ENCODE measurements around the gene CDC5L. TPM values are rescaled to one million over a fixed set of nuclear protein-coding genes. Genes with fewer than 3 reads are reported as not detected.

The CDC5L gene
- polyA plus RNA-seq, 3 donors, result 4.9 to 10.2 (median 7.4) TPM

GRCh38 chr6:44397424-44398164 is 10.1 kb downstream of the CDC5L start:
- no peak overlapping the region for H3K9ac ChIP-seq (ENCODE audit: insufficient read depth, low read length, poor library complexity, severe bottlenecking)
- peaks cover 0 to 3% (median 0%) of the 10 kb centered on the region in 7 donors for H3K9me3 Mint-ChIP-seq
- no peak for TF ChIP-seq CTCF (IDR thresholded peaks at IDR 0.05)
- H3K4me1 Mint-ChIP-seq, result no peaks in the 10 kb centered on the region
- no peaks in the 10 kb centered on the region for H3K27me3 Mint-ChIP-seq (ENCODE audit: low read depth in 3 of 3)
- DNase-seq, result no peak
- no peak overlapping the region for H2AFZ ChIP-seq (ENCODE audit: insufficient read depth, low read depth, low read length, poor library complexity, severe bottlenecking)
- H3K9me3 ChIP-seq (replicated peaks in 1 of 2; ENCODE audit: control insufficient read depth in 1 of 2, insufficient read depth in 1 of 2, low read length in 2 of 2), result no peaks in the 10 kb centered on the region
- peaks cover 47% of the 10 kb centered on the region for H3K79me2 ChIP-seq (ENCODE audit: insufficient read depth, low read length)
- peaks cover 76 to 85% of the 10 kb centered on the region in 2 donors for H3K36me3 Mint-ChIP-seq
- H3K4me2 ChIP-seq (replicated peaks; ENCODE audit: extremely low read depth, low read length, poor library complexity, severe bottlenecking), result no peak overlapping the region
- no peak overlapping the region for H3K4me3 ChIP-seq (replicated peaks in 1 of 3; ENCODE audit: low read depth in 2 of 3, low read length in 3 of 3)
- peaks cover 86 to 89% of the 10 kb centered on the region in 2 donors for H3K36me3 ChIP-seq (replicated peaks in 1 of 2; ENCODE audit: control insufficient read depth in 1 of 2, insufficient read depth in 2 of 2, low read length in 2 of 2)
- WGBS (ENCODE audit: insufficient coverage), result 100% methylated on average over 1 of the region's 1 CpG
- no peaks in the 10 kb centered on the region for H3K27me3 ChIP-seq (ENCODE audit: control insufficient read depth in 2 of 2, insufficient read depth in 2 of 2, low read length in 2 of 2)
- intact Hi-C loops (cut with micrococcal nuclease), result no loop called here
- no peaks in the 10 kb centered on the region for H3K4me1 ChIP-seq (ENCODE audit: control insufficient read depth in 1 of 2, insufficient read depth in 2 of 2, low read length in 2 of 2)
- peaks cover 88% of the 10 kb centered on the region for H4K20me1 ChIP-seq (ENCODE audit: insufficient read depth, low read length)
- no peak overlapping the region for H3K4me3 Mint-ChIP-seq
- peak overlapping the region in 1 of 7 donors; percentile 37 for H3K27ac Mint-ChIP-seq
- H3K27ac ChIP-seq (ENCODE audit: low read depth in 1 of 2, low read length in 2 of 2), result no peak overlapping the region

DNA sequence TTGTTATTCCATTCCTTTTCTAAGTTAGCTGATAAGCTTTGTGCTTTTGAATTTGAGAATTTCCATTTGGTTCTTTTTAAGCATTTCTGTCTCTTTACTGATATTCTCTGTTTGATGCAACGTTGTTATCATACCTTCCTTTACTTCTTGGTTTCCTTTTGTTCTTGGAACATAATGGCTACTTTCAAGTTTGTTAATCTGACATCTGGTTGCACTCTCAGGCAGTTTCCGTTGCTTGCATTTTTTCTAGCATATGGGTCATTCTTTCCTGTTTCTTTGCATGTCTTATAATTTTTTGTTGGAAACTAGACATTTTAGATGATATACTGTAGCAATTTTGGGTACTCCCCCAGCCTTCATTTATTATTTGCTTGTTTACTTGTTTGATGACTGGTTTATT is 12.5 kb downstream of the CDC5L start:
- Histone ChIP-seq H3K4me2 (replicated peaks; ENCODE audit: extremely low read depth, low read length, poor library complexity, severe bottlenecking) (no peak overlapping the region), H3K27me3 (ENCODE audit: control insufficient read depth in 2 of 2, insufficient read depth in 2 of 2, low read length in 2 of 2) (no peaks in the 10 kb centered on the region), H3K36me3 (replicated peaks in 1 of 2; ENCODE audit: control insufficient read depth in 1 of 2, insufficient read depth in 2 of 2, low read length in 2 of 2) (peaks cover 82 to 89% of the 10 kb centered on the region in 2 donors), H3K9ac (ENCODE audit: insufficient read depth, low read length, poor library complexity, severe bottlenecking) (no peak overlapping the region), H2AFZ (ENCODE audit: insufficient read depth, low read depth, low read length, poor library complexity, severe bottlenecking) (no peak overlapping the region), H3K79me2 (ENCODE audit: insufficient read depth, low read length) (peaks cover 48% of the 10 kb centered on the region), H3K4me1 (ENCODE audit: control insufficient read depth in 1 of 2, insufficient read depth in 2 of 2, low read length in 2 of 2) (no peaks in the 10 kb centered on the region), H3K27ac (ENCODE audit: low read depth in 1 of 2, low read length in 2 of 2) (no peak overlapping the region), H3K9me3 (replicated peaks in 1 of 2; ENCODE audit: control insufficient read depth in 1 of 2, insufficient read depth in 1 of 2, low read length in 2 of 2) (no peaks in the 10 kb centered on the region), H3K4me3 (replicated peaks in 1 of 3; ENCODE audit: low read depth in 2 of 3, low read length in 3 of 3) (no peak overlapping the region), H4K20me1 (ENCODE audit: insufficient read depth, low read length) (peaks cover 87% of the 10 kb centered on the region)
- intact Hi-C loops (cut with micrococcal nuclease), result no loop called here
- WGBS (ENCODE audit: insufficient coverage), result no CpG with 5 or more reads among the region's 2 CpGs
- Mint-ChIP-seq H3K27me3 (ENCODE audit: low read depth in 3 of 3) (no peaks in the 10 kb centered on the region), H3K4me3 (no peak overlapping the region), H3K27ac (no peak overlapping the region), H3K36me3 (peaks cover 71 to 78% of the 10 kb centered on the region in 2 donors), H3K4me1 (no peaks in the 10 kb centered on the region), H3K9me3 (peaks cover 0 to 3% (median 0%) of the 10 kb centered on the region in 7 donors)
- DNase-seq, result no peak
- TF ChIP-seq CTCF (IDR thresholded peaks at IDR 0.05), result no peak
